IMR-90 (cell line): ENCODE data around the gene HPSE. TPM values are rescaled to one million over a fixed set of nuclear protein-coding genes. Genes with fewer than 3 reads are reported as not detected.
A peak's percentile ranks its signal among the peaks of the same experiment; 100 is the strongest.

ENCODE experiments used
- ATAC-seq: fragments of 200-7000 bp; cut with Tn5 transposase; 2 replicates; pipeline ENCODE4 v1.9.1; 2020; ENCODE audit warnings: low read depth, mild to moderate bottlenecking, moderate library complexity
- BruUV-seq: library from RNA; stranded (reverse); fragments of 400-500 nt; replicated peaks from 2 replicates; lab custom pipeline; 2021; lab: Mats Ljungman, UMichigan
- CTCF ChIA-PET: fragments of 300-600 bp; formaldehyde crosslinking; extraction: SDS; loops from one replicate; lab custom pipeline; 2021; ENCODE audit warnings: antibody characterized with exemption; lab: Yijun Ruan, JAX
- POLR2A ChIA-PET: fragments of 300-600 bp; sonication (Branson Sonifier 250); formaldehyde crosslinking; loops from one replicate; lab custom pipeline; 2022; ENCODE audit warnings: antibody characterized with exemption; ENCODE audit not compliant: unreplicated experiment; lab: Charles Lee
- DNase-seq: peaks from one replicate; pipeline ENCODE4 v3.0.0; 2013
- H2AFZ ChIP-seq: replicated peaks from 2 replicates; pipeline ENCODE3; 2013; ENCODE audit warnings: low read length, mild to moderate bottlenecking; ENCODE audit not compliant: poor library complexity
- H2AK5ac ChIP-seq: 2 replicates; pipeline ENCODE4 v1.6.1; 2013; ENCODE audit warnings: low read depth, low read length, inconsistent platforms
- H2AK9ac ChIP-seq: replicated peaks from 2 replicates; pipeline ENCODE3; 2013; ENCODE audit warnings: mild to moderate bottlenecking, low read depth, low read length, moderate library complexity; ENCODE audit not compliant: poor library complexity
- H2BK120ac ChIP-seq: 2 replicates; pipeline ENCODE4 v1.6.1; 2013; ENCODE audit warnings: low read depth, low read length, inconsistent platforms
- H2BK15ac ChIP-seq: 3 replicates; pipeline ENCODE4 v1.6.1; 2013; ENCODE audit warnings: low read depth, low read length, inconsistent platforms
- H2BK20ac ChIP-seq: 2 replicates; pipeline ENCODE4 v1.6.1; 2013; ENCODE audit warnings: low read depth, mild to moderate bottlenecking, inconsistent platforms, low read length, moderate library complexity
- H2BK5ac ChIP-seq: 2 replicates; pipeline ENCODE4 v1.6.1; 2013; ENCODE audit warnings: mild to moderate bottlenecking, low read depth, low read length, inconsistent platforms; ENCODE audit not compliant: poor library complexity, severe bottlenecking
- H3K14ac ChIP-seq: replicated peaks from 2 replicates; pipeline ENCODE4 v1.6.1; 2013; ENCODE audit warnings: low read depth, low read length, inconsistent platforms
- H3K18ac ChIP-seq: 2 replicates; pipeline ENCODE4 v1.6.1; 2013; ENCODE audit warnings: low read depth, low read length, control low read depth
- H3K23ac ChIP-seq: 2 replicates; pipeline ENCODE4 v1.6.1; 2013; ENCODE audit warnings: low read depth, low read length, inconsistent platforms
- H3K27ac ChIP-seq: 2 replicates; pipeline ENCODE4 v1.5.1; 2013; ENCODE audit warnings: mild to moderate bottlenecking, control low read depth, low read length; ENCODE audit not compliant: insufficient read depth
- H3K27me3 ChIP-seq: 2 replicates; pipeline ENCODE4 v1.6.1; 2013; ENCODE audit warnings: low read length; ENCODE audit not compliant: control insufficient read depth, insufficient read depth
- H3K36me3 ChIP-seq: 2 replicates; pipeline ENCODE4 v1.6.1; 2013; ENCODE audit warnings: low read length, mixed read lengths; ENCODE audit not compliant: control insufficient read depth, insufficient read depth
- H3K4ac ChIP-seq: 2 replicates; pipeline ENCODE4 v1.6.1; 2013; ENCODE audit warnings: low read depth, low read length, inconsistent platforms
- H3K4me1 ChIP-seq: 2 replicates; pipeline ENCODE4 v1.6.1; 2013; ENCODE audit warnings: low read length, mixed read lengths; ENCODE audit not compliant: control insufficient read depth, insufficient read depth
- H3K4me2 ChIP-seq: 2 replicates; pipeline ENCODE4 v1.6.1; 2013; ENCODE audit warnings: low read depth, mild to moderate bottlenecking, control low read depth, low read length, moderate library complexity
- H3K4me3 ChIP-seq: 2 replicates; pipeline ENCODE4 v1.5.1; 2013; ENCODE audit warnings: low read depth, mild to moderate bottlenecking, control low read depth, low read length, moderate library complexity; ENCODE audit not compliant: insufficient read depth
- H3K56ac ChIP-seq: 2 replicates; pipeline ENCODE4 v1.6.1; 2013; ENCODE audit warnings: low read length, inconsistent platforms; ENCODE audit not compliant: insufficient read depth; ENCODE audit errors: extremely low read depth
- H3K79me1 ChIP-seq, 2 experiments: 2 replicates each; pipeline ENCODE4 v1.6.1; 2013; ENCODE audit warnings: low read length in 2 of 2, inconsistent platforms in 1 of 2, low read depth in 1 of 2
- H3K9ac ChIP-seq: 2 replicates; pipeline ENCODE4 v1.6.1; 2013; ENCODE audit warnings: low read depth, low read length, control low read depth
- H3K9me1 ChIP-seq: 2 replicates; pipeline ENCODE4 v1.6.1; 2013; ENCODE audit warnings: low read length, inconsistent platforms; ENCODE audit not compliant: insufficient read depth
- H3K9me3 ChIP-seq: 2 replicates; pipeline ENCODE4 v1.6.1; 2013; ENCODE audit warnings: low read length; ENCODE audit not compliant: control insufficient read depth, insufficient read depth
- H4K20me1 ChIP-seq: 2 replicates; pipeline ENCODE4 v1.6.1; 2013; ENCODE audit warnings: low read length, inconsistent platforms; ENCODE audit not compliant: insufficient read depth
- H4K5ac ChIP-seq: 2 replicates; pipeline ENCODE4 v1.6.1; 2013; ENCODE audit warnings: mild to moderate bottlenecking, low read depth, low read length, control low read depth
- H4K8ac ChIP-seq, 2 experiments: 2 replicates each; pipeline ENCODE4 v1.6.1; 2013; ENCODE audit warnings: low read depth in 2 of 2, low read length in 2 of 2, control low read depth in 1 of 2, inconsistent platforms in 1 of 2
- H4K91ac ChIP-seq: 2 replicates; pipeline ENCODE4 v1.6.1; 2013; ENCODE audit warnings: low read depth, low read length, inconsistent platforms; ENCODE audit not compliant: insufficient read depth
- CHD1 ChIP-seq: IDR thresholded peaks from 2 replicates; pipeline ENCODE4 v1.6.1; 2012; ENCODE audit warnings: low read depth, low read length, improper control_type of control experiment
- MXI1 ChIP-seq: IDR thresholded peaks from 2 replicates; pipeline ENCODE4 v1.6.1; 2012; ENCODE audit warnings: low read depth, mild to moderate bottlenecking, low read length, moderate library complexity, borderline replicate concordance
- RAD21 ChIP-seq: IDR thresholded peaks from 2 replicates; pipeline ENCODE4 v1.6.1; 2012; ENCODE audit warnings: low read length, improper control_type of control experiment
- USF2 ChIP-seq: fragments of 150-350 bp; IDR thresholded peaks from 2 replicates; pipeline ENCODE4 v1.6.1; 2017; ENCODE audit warnings: mild to moderate bottlenecking, antibody characterized with exemption, low read length, low read depth
- WGBS, 2 experiments: methylation state at CpG; one replicate each; pipeline versions ENCODE4 v1.1.5 to v1.1.7; 2013; ENCODE audit warnings: missing lambda C conversion rate in 2 of 2; ENCODE audit not compliant: insufficient read length in 1 of 2; ENCODE audit errors: extremely low coverage in 2 of 2; 5-methylcytosine and 5-hydroxymethylcytosine counted together
- dilution Hi-C: fragments of 300-500 bp; cut with HindIII; formaldehyde crosslinking; loops from one replicate; pipeline ENCODE4 v1.14.3; 2018; ENCODE audit warnings: low sequenced_read_pairs; ENCODE audit not compliant: unreplicated experiment
- in situ Hi-C: fragments of 300-500 bp; cut with MboI; formaldehyde crosslinking; loops from 3 replicates; pipeline ENCODE4 v1.14.3; 2019; ENCODE audit warnings: low sequenced_read_pairs, inconsistent platforms, mixed read lengths
- intact Hi-C: fragments of 100-400 bp; cut with micrococcal nuclease; formaldehyde crosslinking; loops from 2 replicates; pipeline ENCODE4 v1.10.0; 2022
- polyA plus RNA-seq, 3 experiments: library from polyadenylated mRNA; depleted of rRNA; stranded (reverse); fragments of >200 nt; gene quantifications; 2 replicates each; pipeline ENCODE4 v1.2.3, GENCODE V29; 2012; ENCODE audit warnings: low replicate concordance in 1 of 3
- total RNA-seq: library from RNA; depleted of rRNA; stranded (reverse); fragments of >200 nt; gene quantifications from 2 replicates; pipeline ENCODE4 v1.2.3, GENCODE V29; 2012
- TF ChIP-seq, protein P1 (sequence below): conservative IDR thresholded peaks from 2 replicates; pipeline ENCODE4 v1.5.1; 2012; ENCODE audit warnings: mild to moderate bottlenecking, low read depth, low read length, improper control_type of control experiment

HPSE gene
- total and polyA plus RNA-seq, 2 of the 4 experiments (the other 2 are of a cell fraction) = under 0.01 to 0.09 TPM

GRCh38 chr4:83364312-83364711, 29.7 kb upstream of the HPSE start (continued):
- TF ChIP-seq USF2 = no peak

- in situ Hi-C loops = loop anchor here (10.0 kb wide), 1 partner anchor 272 kb away; no protein-coding TSS in a partner anchor
Measured at GRCh38 chr4:83362492-83363329, 28.1 kb upstream of the HPSE start.

More at GRCh38 chr4:83362492-83363329, 28.1 kb upstream of the HPSE start:
- Histone ChIP-seq H3K9me3 (no peaks in the 10 kb centered on the region), H2BK20ac (no peak overlapping the region), H2BK15ac (no peak overlapping the region), H4K5ac (no peak overlapping the region), H3K23ac (no peak overlapping the region), H3K14ac (no peak overlapping the region), H3K4ac (no peak overlapping the region), H3K18ac (no peak overlapping the region), H2BK120ac (no peak overlapping the region), H3K79me1 (no peaks in the 10 kb centered on the region), H2BK5ac (no peak overlapping the region), H3K4me2 (no peak overlapping the region), H3K4me1 (peaks cover 1% of the 10 kb centered on the region), H4K20me1 (no peaks in the 10 kb centered on the region), H3K27ac (no peak overlapping the region), H2AFZ (no peak overlapping the region), H3K36me3 (no peaks in the 10 kb centered on the region), H3K27me3 (peaks cover 14% of the 10 kb centered on the region), H3K9me1 (0 out of 2 replicates have a peak, but pooled peaks cover 2% of the 10 kb centered on the region), H4K91ac (no peak overlapping the region), H3K4me3 (no peak overlapping the region), H2AK9ac (no peak overlapping the region), H4K8ac (no peak overlapping the region), H3K9ac (no peak overlapping the region), H2AK5ac (no peak overlapping the region), H3K56ac (no peak overlapping the region)
- ChIA-PET CTCF (interaction anchor here (0.5 to 1.3 kb wide), 9 partner anchors 10 to 282 kb away, joined by 3 to 6 read pairs (median 3); partner anchors contain the start of genes HELQ and MRPS18C), POLR2A (no interaction called here)
- peak; percentile 84 for ATAC-seq
- TF ChIP-seq, protein P1, sequence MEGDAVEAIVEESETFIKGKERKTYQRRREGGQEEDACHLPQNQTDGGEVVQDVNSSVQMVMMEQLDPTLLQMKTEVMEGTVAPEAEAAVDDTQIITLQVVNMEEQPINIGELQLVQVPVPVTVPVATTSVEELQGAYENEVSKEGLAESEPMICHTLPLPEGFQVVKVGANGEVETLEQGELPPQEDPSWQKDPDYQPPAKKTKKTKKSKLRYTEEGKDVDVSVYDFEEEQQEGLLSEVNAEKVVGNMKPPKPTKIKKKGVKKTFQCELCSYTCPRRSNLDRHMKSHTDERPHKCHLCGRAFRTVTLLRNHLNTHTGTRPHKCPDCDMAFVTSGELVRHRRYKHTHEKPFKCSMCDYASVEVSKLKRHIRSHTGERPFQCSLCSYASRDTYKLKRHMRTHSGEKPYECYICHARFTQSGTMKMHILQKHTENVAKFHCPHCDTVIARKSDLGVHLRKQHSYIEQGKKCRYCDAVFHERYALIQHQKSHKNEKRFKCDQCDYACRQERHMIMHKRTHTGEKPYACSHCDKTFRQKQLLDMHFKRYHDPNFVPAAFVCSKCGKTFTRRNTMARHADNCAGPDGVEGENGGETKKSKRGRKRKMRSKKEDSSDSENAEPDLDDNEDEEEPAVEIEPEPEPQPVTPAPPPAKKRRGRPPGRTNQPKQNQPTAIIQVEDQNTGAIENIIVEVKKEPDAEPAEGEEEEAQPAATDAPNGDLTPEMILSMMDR = peak; percentile 47
- TF ChIP-seq RAD21 (peak; percentile 36; the same call in 1 of the 2 replicates), MXI1 (no peak), CHD1 (no peak)
- peak; percentile 34 for DNase-seq
- intact Hi-C loops (loop anchor here (1.0 kb wide), 2 partner anchors 93 to 278 kb away; partner anchors contain the start of gene HELQ), dilution Hi-C loops (no loop called here)
- no TSS peak for BruUV-seq
- no CpG with 5 or more reads among the region's 9 CpGs for WGBS, 2 experiments
